ENCODE results near the gene NGB.

The NGB gene

DNA sequence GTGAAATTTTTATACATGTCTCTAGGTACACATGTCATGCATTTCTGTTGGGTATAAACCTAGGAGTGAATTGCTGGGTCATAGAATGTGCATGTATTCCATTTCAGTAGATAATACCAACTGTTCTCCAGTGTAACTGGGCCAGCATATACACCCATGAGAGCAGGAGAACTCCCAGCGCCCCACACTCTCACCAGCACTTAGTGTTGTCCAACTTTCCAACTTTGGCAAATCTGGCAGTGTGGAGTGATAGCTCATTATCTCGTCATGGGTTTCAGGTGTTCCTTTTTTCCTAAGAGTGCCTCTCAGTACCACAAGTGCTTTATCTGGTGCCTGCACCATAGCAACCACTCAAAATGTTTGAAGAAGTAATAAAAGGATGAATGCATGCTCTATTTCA, 40.1 kb downstream of the NGB start:
- DNase-seq (ENCODE audit: low read depth): no peak

GRCh38 chr14:77228056-77228455, 43.0 kb downstream of the NGB start:
- DNase-seq (ENCODE audit: low read depth): no peak

- DNase-seq (ENCODE audit: low read depth): no peak
Measured at GRCh38 chr14:77225892-77226557, 45.0 kb downstream of the NGB start.

GRCh38 chr14:77225254-77225653, 45.8 kb downstream of the NGB start:
- no peak for DNase-seq (ENCODE audit: low read depth)

DNA sequence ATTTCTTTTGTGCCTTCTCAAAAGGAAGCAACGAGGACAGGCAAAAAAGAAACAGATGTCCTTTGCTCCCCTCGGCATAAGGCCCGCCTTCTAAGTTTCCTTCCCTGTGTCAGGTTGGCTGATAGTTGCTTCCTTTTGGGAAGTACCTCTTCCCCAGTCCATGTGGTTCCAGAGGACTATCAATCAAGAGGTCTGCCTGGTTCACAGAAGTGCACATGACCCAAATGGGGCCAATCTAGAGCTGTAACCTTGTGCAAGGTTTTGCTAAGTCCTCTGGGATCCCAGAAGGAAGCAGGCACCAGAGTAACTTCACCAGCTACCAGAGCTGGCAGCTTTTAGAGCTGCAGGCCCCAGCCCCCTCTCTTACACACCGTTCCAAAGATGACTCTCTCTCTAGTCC, 46.8 kb downstream of the NGB start:
- no peak for DNase-seq (ENCODE audit: low read depth)

DNA sequence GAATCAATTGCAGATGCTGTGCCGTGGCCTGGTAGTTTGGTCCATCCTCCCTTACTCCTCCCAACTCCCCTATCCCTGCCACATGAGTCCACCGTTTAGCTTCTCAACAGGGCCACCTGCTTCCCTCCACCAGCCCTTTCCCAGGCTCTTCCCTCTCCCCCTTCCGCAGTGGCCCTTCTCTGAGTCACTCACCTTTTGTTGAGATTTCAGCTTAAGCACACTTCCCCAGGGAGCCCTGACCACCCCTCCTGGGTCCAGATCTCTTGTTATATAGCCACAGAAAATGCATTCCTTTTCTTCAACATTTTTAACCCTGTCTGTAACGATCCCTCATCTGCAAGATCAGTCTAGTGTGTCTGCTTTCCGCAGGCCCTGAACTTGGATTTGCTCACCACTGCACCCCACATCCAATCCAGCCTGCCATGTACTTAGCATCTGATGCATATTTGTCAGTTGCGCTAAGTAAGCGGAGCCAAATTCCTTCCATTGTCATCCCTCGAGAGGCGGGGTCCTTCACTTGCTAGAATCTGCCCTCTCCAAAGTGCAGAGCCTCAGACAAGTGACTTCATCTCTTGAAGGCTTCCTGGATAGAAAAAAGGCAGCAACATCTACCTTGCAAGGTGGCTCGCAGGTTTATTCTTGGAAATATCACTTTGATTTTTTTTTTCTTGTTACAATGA, 48.3 kb downstream of the NGB start:
- DNase-seq (ENCODE audit: low read depth): no peak

DNA sequence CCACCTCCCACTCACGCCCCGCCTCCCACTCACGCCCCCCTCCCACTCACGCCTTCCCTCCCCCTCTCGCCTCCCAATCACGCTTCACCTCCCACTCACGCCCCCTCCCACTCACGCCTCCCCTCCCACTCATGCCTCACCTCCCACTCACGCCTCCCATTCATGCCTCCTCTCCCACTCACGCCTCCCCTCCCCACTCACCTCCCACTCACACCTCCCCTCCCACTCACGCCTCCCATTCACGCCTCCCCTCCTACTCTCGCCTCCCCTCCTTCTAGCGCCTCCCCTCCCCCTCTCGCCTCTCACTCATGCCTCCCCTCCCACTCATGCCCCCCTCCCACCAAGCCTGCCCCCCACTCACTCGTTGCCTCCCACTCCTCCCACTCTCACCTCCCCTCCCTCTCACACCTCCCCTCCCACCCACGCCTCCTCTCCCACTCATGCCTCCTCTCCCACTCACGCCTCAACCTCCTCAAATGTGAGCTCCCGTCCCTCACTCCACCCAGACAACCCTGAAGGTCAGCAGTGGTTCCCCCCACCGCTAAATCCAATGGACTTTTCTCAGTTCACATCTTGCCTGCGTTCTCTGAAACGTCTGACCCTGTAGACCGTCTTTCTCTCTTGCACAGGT, 49.6 kb downstream of the NGB start:
- DNase-seq (ENCODE audit: low read depth): no peak

- DNase-seq (ENCODE audit: low read depth): no peak
Measured at GRCh38 chr14:77220246-77221017, 50.6 kb downstream of the NGB start.

DNA sequence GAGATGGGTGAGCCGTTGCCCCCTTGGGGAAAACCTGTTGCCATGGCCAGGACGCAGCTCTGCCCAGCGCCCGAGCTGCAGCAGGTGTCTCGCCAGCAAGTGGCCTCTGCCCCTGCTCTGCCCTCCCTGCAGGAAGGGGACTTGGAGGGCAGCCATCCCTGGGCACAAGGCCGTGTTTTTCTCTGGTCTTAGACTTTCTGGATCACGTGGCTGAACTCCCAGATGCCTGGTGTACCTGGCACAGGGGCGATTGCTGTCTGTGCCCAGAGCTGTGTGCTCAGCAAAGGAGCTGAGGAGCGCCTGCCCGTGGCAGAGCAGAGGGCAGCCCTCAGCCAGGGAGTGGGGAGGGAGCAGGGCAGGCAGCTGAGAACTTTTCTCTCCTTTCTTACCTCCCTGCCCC, 51.4 kb downstream of the NGB start:
- no peak for DNase-seq (ENCODE audit: low read depth)

GRCh38 chr14:77217551-77217950, 53.5 kb downstream of the NGB start:
- no peak for DNase-seq (ENCODE audit: low read depth)
